MM.1S (cell line): ENCODE data around the gene FAM120A.

Experiments
- DNase-seq: peaks from one replicate; pipeline ENCODE4 v3.0.0-alpha.2; 2015
- H2AFZ ChIP-seq: fragments of 300-600 bp; sonication (generic); 2 replicates; pipeline ENCODE4 v1.6.0; 2016; ENCODE audit warnings: antibody characterized with exemption, low read length
- H3F3A ChIP-seq: fragments of 300-600 bp; sonication (generic); 2 replicates; pipeline ENCODE4 v1.6.1; 2016; ENCODE audit warnings: mild to moderate bottlenecking, antibody characterized with exemption, low read length, moderate library complexity, mixed read lengths; ENCODE audit not compliant: insufficient read depth
- H3K27ac ChIP-seq: fragments of 300-600 bp; sonication (generic); 2 replicates; pipeline ENCODE4 v1.5.1; 2016; ENCODE audit warnings: mild to moderate bottlenecking, low read length
- H3K27me3 ChIP-seq: fragments of 300-600 bp; sonication (generic); replicated peaks from 2 replicates; pipeline ENCODE4 v1.6.0; 2016; ENCODE audit warnings: low read length; ENCODE audit not compliant: insufficient read depth
- H3K36me3 ChIP-seq: fragments of 300-600 bp; sonication (generic); replicated peaks from 2 replicates; pipeline ENCODE4 v1.6.1; 2016; ENCODE audit warnings: mild to moderate bottlenecking, low read length, mixed read lengths; ENCODE audit not compliant: insufficient read depth
- H3K4me1 ChIP-seq: fragments of 300-600 bp; sonication (generic); 2 replicates; pipeline ENCODE4 v1.6.1; 2016; ENCODE audit warnings: low read length, mixed read lengths
- H3K4me2 ChIP-seq: fragments of 300-600 bp; sonication (generic); 2 replicates; pipeline ENCODE4 v1.6.0; 2016; ENCODE audit warnings: low read depth, low read length
- H3K4me3 ChIP-seq: fragments of 300-600 bp; sonication (generic); 2 replicates; pipeline ENCODE4 v1.5.1; 2016; ENCODE audit warnings: low read length, mixed read lengths
- H3K79me2 ChIP-seq: fragments of 300-600 bp; sonication (generic); 2 replicates; pipeline ENCODE4 v1.6.1; 2016; ENCODE audit warnings: mixed run types, low read length, mixed read lengths
- H3K9ac ChIP-seq: fragments of 300-600 bp; sonication (generic); 2 replicates; pipeline ENCODE4 v1.6.1; 2016; ENCODE audit warnings: low read length, mixed read lengths
- H3K9me2 ChIP-seq: fragments of 300-600 bp; sonication (generic); replicated peaks from 2 replicates; pipeline ENCODE4 v1.6.1; 2016; ENCODE audit warnings: mild to moderate bottlenecking, low read length, mixed read lengths; ENCODE audit not compliant: insufficient read depth
- H3K9me3 ChIP-seq: fragments of 300-600 bp; sonication (generic); replicated peaks from 2 replicates; pipeline ENCODE4 v1.6.1; 2016; ENCODE audit warnings: mild to moderate bottlenecking, low read length, mixed read lengths; ENCODE audit not compliant: insufficient read depth
- H4K20me1 ChIP-seq: fragments of 300-600 bp; sonication (generic); 2 replicates; pipeline ENCODE4 v1.6.1; 2016; ENCODE audit warnings: mild to moderate bottlenecking, low read length, moderate library complexity, mixed read lengths; ENCODE audit not compliant: insufficient read depth
- EZH2 ChIP-seq: fragments of 300-600 bp; sonication (generic); optimal IDR thresholded peaks from 2 replicates; pipeline ENCODE3; 2017; ENCODE audit warnings: low read depth, mild to moderate bottlenecking, antibody characterized with exemption, low read length, mixed read lengths
- EZH2phosphoT487 ChIP-seq: fragments of 300-600 bp; sonication (generic); IDR thresholded peaks from 2 replicates; pipeline ENCODE4 v1.6.1; 2018; ENCODE audit warnings: antibody characterized with exemption, low read length
- TF ChIP-seq, protein P1 (sequence below): fragments of 300-600 bp; sonication (generic); IDR thresholded peaks from 2 replicates; pipeline ENCODE4 v1.5.1; 2016; ENCODE audit warnings: antibody characterized with exemption, low read length, mixed read lengths

FAM120A gene

DNA sequence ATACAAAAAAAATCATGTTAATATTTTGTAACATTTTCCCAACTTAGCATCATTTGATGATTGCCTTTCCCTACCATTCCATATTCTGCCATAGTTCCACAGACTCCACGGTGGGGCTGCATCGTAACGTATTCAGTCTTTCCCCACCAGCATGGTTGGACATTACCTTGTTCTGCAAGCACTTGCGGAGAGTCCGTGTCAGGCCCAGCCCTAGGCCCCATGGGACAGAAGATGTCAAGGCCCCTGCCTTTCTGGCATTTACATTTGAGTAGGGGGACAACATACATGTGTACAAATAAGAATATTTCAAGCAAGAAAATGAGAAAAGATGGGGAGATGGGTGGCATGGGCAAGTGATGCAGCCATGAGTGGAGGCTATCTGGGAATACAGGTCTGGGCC is 116.7 kb downstream of the FAM120A start:
- H3K9me3 ChIP-seq: no peaks in the 10 kb centered on the region
- no peak overlapping the region for H3K4me3 ChIP-seq
- no peak for DNase-seq
- H3F3A ChIP-seq: peaks cover 14% of the 10 kb centered on the region
- H3K79me2 ChIP-seq: no peaks in the 10 kb centered on the region
- no peaks in the 10 kb centered on the region for H3K4me1 ChIP-seq
- no peaks in the 10 kb centered on the region; the same call in 1 of the 2 replicates for H3K36me3 ChIP-seq
- no peak overlapping the region for H3K27ac ChIP-seq
- no peak overlapping the region for H3K9ac ChIP-seq
- H3K9me2 ChIP-seq: no peaks in the 10 kb centered on the region
- no peak for TF ChIP-seq EZH2
- no peak for TF ChIP-seq EZH2phosphoT487
- TF ChIP-seq, protein P1, sequence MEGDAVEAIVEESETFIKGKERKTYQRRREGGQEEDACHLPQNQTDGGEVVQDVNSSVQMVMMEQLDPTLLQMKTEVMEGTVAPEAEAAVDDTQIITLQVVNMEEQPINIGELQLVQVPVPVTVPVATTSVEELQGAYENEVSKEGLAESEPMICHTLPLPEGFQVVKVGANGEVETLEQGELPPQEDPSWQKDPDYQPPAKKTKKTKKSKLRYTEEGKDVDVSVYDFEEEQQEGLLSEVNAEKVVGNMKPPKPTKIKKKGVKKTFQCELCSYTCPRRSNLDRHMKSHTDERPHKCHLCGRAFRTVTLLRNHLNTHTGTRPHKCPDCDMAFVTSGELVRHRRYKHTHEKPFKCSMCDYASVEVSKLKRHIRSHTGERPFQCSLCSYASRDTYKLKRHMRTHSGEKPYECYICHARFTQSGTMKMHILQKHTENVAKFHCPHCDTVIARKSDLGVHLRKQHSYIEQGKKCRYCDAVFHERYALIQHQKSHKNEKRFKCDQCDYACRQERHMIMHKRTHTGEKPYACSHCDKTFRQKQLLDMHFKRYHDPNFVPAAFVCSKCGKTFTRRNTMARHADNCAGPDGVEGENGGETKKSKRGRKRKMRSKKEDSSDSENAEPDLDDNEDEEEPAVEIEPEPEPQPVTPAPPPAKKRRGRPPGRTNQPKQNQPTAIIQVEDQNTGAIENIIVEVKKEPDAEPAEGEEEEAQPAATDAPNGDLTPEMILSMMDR: no peak
- no peaks in the 10 kb centered on the region for H3K27me3 ChIP-seq
- no peak overlapping the region for H2AFZ ChIP-seq
- H4K20me1 ChIP-seq: no peaks in the 10 kb centered on the region
- no peak overlapping the region for H3K4me2 ChIP-seq

DNA sequence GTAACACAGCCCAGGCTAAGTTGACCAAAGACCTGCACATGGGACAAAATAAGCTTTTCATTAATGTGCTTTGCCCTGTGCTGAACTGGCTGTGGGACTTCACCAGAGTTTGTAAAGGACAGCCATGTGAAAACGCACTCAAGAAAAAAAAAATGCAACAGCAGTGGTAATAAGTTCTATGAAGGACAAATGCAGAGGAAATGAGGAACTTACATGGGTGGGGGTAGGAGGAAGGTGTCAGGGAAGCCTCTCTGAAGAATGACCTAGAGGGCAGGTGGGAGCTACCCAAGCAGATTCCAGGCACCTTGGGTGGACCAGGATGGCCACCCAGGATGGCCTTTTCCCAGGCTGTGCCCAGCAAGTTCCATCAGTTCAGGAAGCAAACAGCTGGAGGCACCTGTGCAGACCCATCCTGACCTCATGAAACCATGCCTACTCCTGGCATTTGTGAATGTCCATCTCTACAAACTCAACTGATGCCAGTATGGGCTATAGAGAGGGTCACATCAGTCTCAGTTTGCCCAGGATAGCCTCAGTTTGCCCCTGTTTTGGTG is 118.2 kb downstream of the FAM120A start:
- Histone ChIP-seq H4K20me1 (no peaks in the 10 kb centered on the region), H3K79me2 (no peaks in the 10 kb centered on the region), H3K9me3 (no peaks in the 10 kb centered on the region), H3K27me3 (no peaks in the 10 kb centered on the region), H2AFZ (no peak overlapping the region), H3K9me2 (no peaks in the 10 kb centered on the region), H3K9ac (no peak overlapping the region), H3K27ac (no peak overlapping the region), H3K36me3 (no peaks in the 10 kb centered on the region), H3K4me1 (no peaks in the 10 kb centered on the region), H3K4me3 (no peak overlapping the region), H3K4me2 (no peak overlapping the region), H3F3A (peaks cover 18% of the 10 kb centered on the region)
- TF ChIP-seq EZH2 (no peak), EZH2phosphoT487 (no peak)
- TF ChIP-seq, protein P1: no peak
- no peak for DNase-seq

DNA sequence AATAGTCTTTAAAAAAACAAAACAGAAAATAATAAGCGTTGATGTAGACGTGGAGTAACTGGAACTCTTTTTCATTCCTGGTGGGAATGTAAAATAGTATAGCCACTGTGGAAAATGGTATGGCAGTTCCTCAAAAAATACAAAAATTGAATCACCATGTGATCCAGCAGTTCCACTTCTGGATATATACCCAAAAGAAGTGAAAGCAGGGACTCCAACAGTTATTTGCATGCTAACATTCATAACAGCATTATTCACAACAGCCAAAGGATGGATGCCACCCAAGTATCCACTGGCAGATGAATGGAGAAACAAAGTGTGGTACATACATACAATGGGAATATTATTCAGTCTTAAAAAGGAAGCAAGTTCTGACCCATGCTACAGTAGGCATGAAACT is 120.7 kb downstream of the FAM120A start:
- no peak for DNase-seq
- Histone ChIP-seq H3K4me3 (no peak overlapping the region), H3K27ac (no peak overlapping the region), H3K9me3 (no peaks in the 10 kb centered on the region), H4K20me1 (no peaks in the 10 kb centered on the region), H3F3A (peaks cover 6% of the 10 kb centered on the region; the same call in 1 of the 2 replicates), H3K9ac (no peak overlapping the region), H3K9me2 (no peaks in the 10 kb centered on the region), H3K27me3 (no peaks in the 10 kb centered on the region), H2AFZ (no peak overlapping the region), H3K79me2 (peaks cover 9% of the 10 kb centered on the region; the same call in 1 of the 2 replicates), H3K4me2 (no peak overlapping the region), H3K4me1 (peaks cover 4% of the 10 kb centered on the region; the same call in 1 of the 2 replicates), H3K36me3 (no peaks in the 10 kb centered on the region)
- TF ChIP-seq, protein P1: no peak
- no peak for TF ChIP-seq EZH2phosphoT487
- no peak for TF ChIP-seq EZH2
